GM19351 (cell line): ENCODE data around the gene PYGB.

Experiments used
- ATAC-seq: cut with Tn5 transposase; IDR thresholded peaks from one replicate; pipeline ENCODE4 v1.9.1; 2021; ENCODE audit warnings: mild to moderate bottlenecking, moderate library complexity; ENCODE audit not compliant: unreplicated experiment

Gene PYGB

GRCh38 chr20:25215521-25215920, 32.4 kb upstream of the PYGB start:
- ATAC-seq: no peak

- no peak for ATAC-seq
Observed at GRCh38 chr20:25216199-25216945, 31.5 kb upstream of the PYGB start.

GRCh38 chr20:25217161-25218108, 30.4 kb upstream of the PYGB start:
- ATAC-seq: no peak

- ATAC-seq: no peak
Observed at GRCh38 chr20:25218109-25218486, 29.8 kb upstream of the PYGB start.

GRCh38 chr20:25218492-25218891, 29.4 kb upstream of the PYGB start:
- ATAC-seq: no peak

- ATAC-seq: no peak
Observed at GRCh38 chr20:25219365-25219764, 28.5 kb upstream of the PYGB start.

GRCh38 chr20:25220021-25220730, 27.7 kb upstream of the PYGB start:
- ATAC-seq: no peak

GRCh38 chr20:25220810-25221591, 26.9 kb upstream of the PYGB start:
- ATAC-seq: no peak

- ATAC-seq: no peak
Observed at GRCh38 chr20:25221592-25222460, 26.1 kb upstream of the PYGB start.

- no peak for ATAC-seq
Observed at GRCh38 chr20:25222461-25223178, 25.3 kb upstream of the PYGB start.

- no peak for ATAC-seq
Observed at GRCh38 chr20:25223179-25223661, 24.7 kb upstream of the PYGB start.

- ATAC-seq: no peak
Observed at GRCh38 chr20:25223765-25224720, 23.8 kb upstream of the PYGB start.

- ATAC-seq: no peak
Observed at GRCh38 chr20:25224941-25225340, 22.9 kb upstream of the PYGB start.

- ATAC-seq: no peak
Observed at GRCh38 chr20:25225642-25226432, 22.0 kb upstream of the PYGB start.

GRCh38 chr20:25226433-25227316, 21.2 kb upstream of the PYGB start:
- ATAC-seq: no peak

- ATAC-seq: no peak
Observed at GRCh38 chr20:25227317-25227831, 20.5 kb upstream of the PYGB start.
